Measurements from ENCODE around the gene SLC15A3.

GRCh38 chr11:60964801-60965200 is 12.8 kb upstream of the SLC15A3 start:
- TF ChIP-seq, protein P1, sequence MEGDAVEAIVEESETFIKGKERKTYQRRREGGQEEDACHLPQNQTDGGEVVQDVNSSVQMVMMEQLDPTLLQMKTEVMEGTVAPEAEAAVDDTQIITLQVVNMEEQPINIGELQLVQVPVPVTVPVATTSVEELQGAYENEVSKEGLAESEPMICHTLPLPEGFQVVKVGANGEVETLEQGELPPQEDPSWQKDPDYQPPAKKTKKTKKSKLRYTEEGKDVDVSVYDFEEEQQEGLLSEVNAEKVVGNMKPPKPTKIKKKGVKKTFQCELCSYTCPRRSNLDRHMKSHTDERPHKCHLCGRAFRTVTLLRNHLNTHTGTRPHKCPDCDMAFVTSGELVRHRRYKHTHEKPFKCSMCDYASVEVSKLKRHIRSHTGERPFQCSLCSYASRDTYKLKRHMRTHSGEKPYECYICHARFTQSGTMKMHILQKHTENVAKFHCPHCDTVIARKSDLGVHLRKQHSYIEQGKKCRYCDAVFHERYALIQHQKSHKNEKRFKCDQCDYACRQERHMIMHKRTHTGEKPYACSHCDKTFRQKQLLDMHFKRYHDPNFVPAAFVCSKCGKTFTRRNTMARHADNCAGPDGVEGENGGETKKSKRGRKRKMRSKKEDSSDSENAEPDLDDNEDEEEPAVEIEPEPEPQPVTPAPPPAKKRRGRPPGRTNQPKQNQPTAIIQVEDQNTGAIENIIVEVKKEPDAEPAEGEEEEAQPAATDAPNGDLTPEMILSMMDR (IDR thresholded peaks at IDR 0.05): no peak
- TF ChIP-seq POLR2A (IDR thresholded peaks at IDR 0.05): no peak
